Loucy (cell line): ENCODE results near the gene AKT1.

Experiments
- EZH2phosphoT487 ChIP-seq: fragments of 200-600 bp; IDR thresholded peaks from 2 replicates; pipeline ENCODE4 v1.6.1; 2018; ENCODE audit warnings: antibody characterized with exemption, mild to moderate bottlenecking, moderate library complexity, borderline replicate concordance
- TF ChIP-seq, protein P1 (sequence below): fragments of 200-600 bp; sonication (generic); conservative IDR thresholded peaks from 2 replicates; pipeline ENCODE4 v1.5.1; 2014; ENCODE audit warnings: mild to moderate bottlenecking, antibody characterized with exemption, low read length

- no peak for TF ChIP-seq EZH2phosphoT487
- TF ChIP-seq, protein P1, sequence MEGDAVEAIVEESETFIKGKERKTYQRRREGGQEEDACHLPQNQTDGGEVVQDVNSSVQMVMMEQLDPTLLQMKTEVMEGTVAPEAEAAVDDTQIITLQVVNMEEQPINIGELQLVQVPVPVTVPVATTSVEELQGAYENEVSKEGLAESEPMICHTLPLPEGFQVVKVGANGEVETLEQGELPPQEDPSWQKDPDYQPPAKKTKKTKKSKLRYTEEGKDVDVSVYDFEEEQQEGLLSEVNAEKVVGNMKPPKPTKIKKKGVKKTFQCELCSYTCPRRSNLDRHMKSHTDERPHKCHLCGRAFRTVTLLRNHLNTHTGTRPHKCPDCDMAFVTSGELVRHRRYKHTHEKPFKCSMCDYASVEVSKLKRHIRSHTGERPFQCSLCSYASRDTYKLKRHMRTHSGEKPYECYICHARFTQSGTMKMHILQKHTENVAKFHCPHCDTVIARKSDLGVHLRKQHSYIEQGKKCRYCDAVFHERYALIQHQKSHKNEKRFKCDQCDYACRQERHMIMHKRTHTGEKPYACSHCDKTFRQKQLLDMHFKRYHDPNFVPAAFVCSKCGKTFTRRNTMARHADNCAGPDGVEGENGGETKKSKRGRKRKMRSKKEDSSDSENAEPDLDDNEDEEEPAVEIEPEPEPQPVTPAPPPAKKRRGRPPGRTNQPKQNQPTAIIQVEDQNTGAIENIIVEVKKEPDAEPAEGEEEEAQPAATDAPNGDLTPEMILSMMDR, result no peak
These were observed 71.1 kb downstream of the AKT1 start for GRCh38 chr14:104724407-104724980.
